DOHH2 (cell line): ENCODE measurements around the gene C22orf15.

Source experiments
- H3F3A ChIP-seq: fragments of 200-600 bp; sonication (generic), shearing (Covaris generic); 2 replicates; pipeline ENCODE4 v1.6.0; 2016; ENCODE audit warnings: antibody characterized with exemption, mild to moderate bottlenecking; ENCODE audit not compliant: control insufficient read depth, insufficient read depth
- H3K27ac ChIP-seq: fragments of 200-600 bp; sonication (generic); 2 replicates; pipeline ENCODE4 v1.5.1; 2014; ENCODE audit warnings: low read depth, mild to moderate bottlenecking, low read length, moderate library complexity
- H3K27me3 ChIP-seq: fragments of 200-600 bp; sonication (generic); 2 replicates; pipeline ENCODE4 v1.6.1; 2014; ENCODE audit warnings: mild to moderate bottlenecking, low read length, mixed read lengths; ENCODE audit not compliant: control insufficient read depth
- H3K36me3 ChIP-seq: fragments of 200-600 bp; sonication (generic); 2 replicates; pipeline ENCODE4 v1.6.1; 2014; ENCODE audit warnings: mild to moderate bottlenecking, low read length, moderate library complexity, mixed read lengths; ENCODE audit not compliant: control insufficient read depth
- H3K4me1 ChIP-seq: fragments of 200-600 bp; sonication (generic); 2 replicates; pipeline ENCODE4 v1.6.1; 2014; ENCODE audit warnings: mild to moderate bottlenecking, low read length, mixed read lengths; ENCODE audit not compliant: control insufficient read depth
- H3K4me2 ChIP-seq: fragments of 200-600 bp; sonication (generic); 2 replicates; pipeline ENCODE4 v1.6.0; 2014; ENCODE audit warnings: mild to moderate bottlenecking, low read length, moderate library complexity
- H3K4me3 ChIP-seq: fragments of 200-600 bp; sonication (generic); 2 replicates; pipeline ENCODE4 v1.5.1; 2014; ENCODE audit warnings: mild to moderate bottlenecking, low read length, mixed read lengths
- H3K79me2 ChIP-seq: fragments of 200-600 bp; sonication (generic); 2 replicates; pipeline ENCODE4 v1.6.1; 2014; ENCODE audit warnings: mild to moderate bottlenecking, low read length, mixed read lengths; ENCODE audit not compliant: control insufficient read depth
- H3K9me2 ChIP-seq: fragments of 200-600 bp; sonication (generic); replicated peaks from 2 replicates; pipeline ENCODE4 v1.6.1; 2014; ENCODE audit warnings: mild to moderate bottlenecking, low read length, mixed read lengths; ENCODE audit not compliant: control insufficient read depth
- H3K9me3 ChIP-seq: fragments of 200-600 bp; sonication (generic); 2 replicates; pipeline ENCODE4 v1.6.1; 2014; ENCODE audit warnings: antibody characterized with exemption, low read length, mixed read lengths; ENCODE audit not compliant: control insufficient read depth, insufficient read depth
- H4K20me1 ChIP-seq: fragments of 200-600 bp; sonication (generic); 2 replicates; pipeline ENCODE4 v1.6.0; 2014; ENCODE audit warnings: low read depth, mild to moderate bottlenecking, antibody characterized with exemption, low read length, moderate library complexity; ENCODE audit not compliant: control insufficient read depth, insufficient read depth
- CTCF ChIP-seq: fragments of 200-600 bp; sonication (generic); IDR thresholded peaks from one replicate; pipeline ENCODE4 v1.5.1; 2014; ENCODE audit warnings: antibody characterized with exemption, mild to moderate bottlenecking, low read depth, low read length; ENCODE audit not compliant: poor library complexity, severe bottlenecking
- EZH2phosphoT487 ChIP-seq: fragments of 200-600 bp; sonication (generic); IDR thresholded peaks from 2 replicates; pipeline ENCODE4 v1.6.1; 2017; ENCODE audit warnings: borderline replicate concordance, mild to moderate bottlenecking, antibody characterized with exemption, low read length, moderate library complexity, mixed read lengths

Gene C22orf15

GRCh38 chr22:23753385-23753784 is 9.4 kb upstream of the C22orf15 start:
- peak overlapping the region; percentile 97 for H3K4me3 ChIP-seq
- H3K4me1 ChIP-seq, result peaks cover 66% of the 10 kb centered on the region
- H4K20me1 ChIP-seq, result no peaks in the 10 kb centered on the region
- H3K4me2 ChIP-seq, result peak overlapping the region; percentile 88
- H3K9me2 ChIP-seq, result no peaks in the 10 kb centered on the region
- H3F3A ChIP-seq, result peaks cover 39% of the 10 kb centered on the region
- no peaks in the 10 kb centered on the region for H3K9me3 ChIP-seq
- H3K27ac ChIP-seq, result peak overlapping the region; percentile 92
- no peaks in the 10 kb centered on the region for H3K27me3 ChIP-seq
- peaks cover 21% of the 10 kb centered on the region for H3K36me3 ChIP-seq
- H3K79me2 ChIP-seq, result peaks cover 23% of the 10 kb centered on the region
- TF ChIP-seq EZH2phosphoT487, result no peak
- peak; percentile 20 for TF ChIP-seq CTCF

GRCh38 chr22:23754220-23754919 is 8.4 kb upstream of the C22orf15 start, which contains the start of gene VPREB3:
Gene VPREB3 (minus strand): TSS chr22:23754425. CDS start chr22:23754363, 62 bp downstream.
- Histone ChIP-seq H3K4me1 (peaks cover 66% of the 10 kb centered on the region), H3K27me3 (no peaks in the 10 kb centered on the region), H3K4me3 (peak within 1 kb of the TSS; percentile 97), H3K36me3 (peaks cover 21% of the 10 kb centered on the region), H3K9me2 (no peaks in the 10 kb centered on the region), H3K4me2 (peak within 1 kb of the TSS; percentile 88), H3K79me2 (peaks cover 23% of the 10 kb centered on the region), H3K9me3 (no peaks in the 10 kb centered on the region), H4K20me1 (no peaks in the 10 kb centered on the region), H3F3A (peaks cover 39% of the 10 kb centered on the region), H3K27ac (peak within 1 kb of the TSS; percentile 92)
- TF ChIP-seq EZH2phosphoT487 (no peak), CTCF (no peak)

GRCh38 chr22:23754980-23755636 is 7.7 kb upstream of the C22orf15 start:
- no peak for TF ChIP-seq CTCF
- TF ChIP-seq EZH2phosphoT487, result no peak
- H3K79me2 ChIP-seq, result peaks cover 17% of the 10 kb centered on the region
- peaks cover 61% of the 10 kb centered on the region for H3K4me1 ChIP-seq
- H3K27ac ChIP-seq, result peak overlapping the region; percentile 92
- H3F3A ChIP-seq, result peaks cover 39% of the 10 kb centered on the region
- H3K4me3 ChIP-seq, result peak overlapping the region; percentile 97
- no peaks in the 10 kb centered on the region for H3K9me3 ChIP-seq
- peak overlapping the region; percentile 88 for H3K4me2 ChIP-seq
- no peaks in the 10 kb centered on the region for H4K20me1 ChIP-seq
- H3K27me3 ChIP-seq, result no peaks in the 10 kb centered on the region
- H3K36me3 ChIP-seq, result peaks cover 21% of the 10 kb centered on the region
- no peaks in the 10 kb centered on the region for H3K9me2 ChIP-seq
